Stimulated activated CD4-positive, alpha-beta T cell treated with anti-CD3 and anti-CD28 coated beads, Interleukin-1b, Interleukin-23, amount 100 ng/mL, for 48 hours (primary cell): ENCODE results near the gene ST3GAL4.
"Not testable (repeated sequence)": the region's sequence is repeated elsewhere in the genome, so short reads cannot be mapped to it uniquely, and the experiment has no call there.

ENCODE experiments used
- DNase-seq: peaks from one replicate; pipeline ENCODE4 v3.0.0-alpha.2; 2020

Gene ST3GAL4

GRCh38 chr11:126355324-126355925, at the start of gene ST3GAL4:
Gene ST3GAL4 (plus strand): TSS chr11:126355686. CDS start chr11:126406156, 50,470 bp downstream.
- peak; percentile 67 for DNase-seq

GRCh38 chr11:126305699-126306098, 49.8 kb upstream of the ST3GAL4 start:
- peak; percentile 52 for DNase-seq

GRCh38 chr11:126307706-126308105, 47.8 kb upstream of the ST3GAL4 start:
- no peak for DNase-seq

- DNase-seq: no peak
Observed at GRCh38 chr11:126308271-126308671, 47.2 kb upstream of the ST3GAL4 start.

GRCh38 chr11:126308771-126309170, 46.7 kb upstream of the ST3GAL4 start:
- DNase-seq: not testable (repeated sequence)

GRCh38 chr11:126310200-126310991, 45.1 kb upstream of the ST3GAL4 start:
- DNase-seq: peak; percentile 55

GRCh38 chr11:126310992-126311310, 44.5 kb upstream of the ST3GAL4 start:
- DNase-seq: no peak

- DNase-seq: no peak
Observed at GRCh38 chr11:126311401-126312291, 43.8 kb upstream of the ST3GAL4 start.

GRCh38 chr11:126312961-126313360, 42.5 kb upstream of the ST3GAL4 start:
- no peak for DNase-seq

GRCh38 chr11:126313826-126314225, 41.7 kb upstream of the ST3GAL4 start:
- no peak for DNase-seq

- no peak for DNase-seq
Observed at GRCh38 chr11:126317432-126317755, 38.1 kb upstream of the ST3GAL4 start.

- DNase-seq: peak; percentile 30
Observed at GRCh38 chr11:126317756-126318573, 37.5 kb upstream of the ST3GAL4 start.

- DNase-seq: peak; percentile 31
Observed at GRCh38 chr11:126318574-126319373, 36.7 kb upstream of the ST3GAL4 start.

GRCh38 chr11:126319374-126319740, 36.1 kb upstream of the ST3GAL4 start:
- no peak for DNase-seq

GRCh38 chr11:126322996-126323395, 32.5 kb upstream of the ST3GAL4 start:
- no peak for DNase-seq

GRCh38 chr11:126327281-126328000, 28.0 kb upstream of the ST3GAL4 start:
- DNase-seq: no peak

- no peak for DNase-seq
Observed at GRCh38 chr11:126328001-126328390, 27.5 kb upstream of the ST3GAL4 start.

- DNase-seq: no peak
Observed at GRCh38 chr11:126328444-126328843, 27.0 kb upstream of the ST3GAL4 start.

GRCh38 chr11:126328938-126329643, 26.4 kb upstream of the ST3GAL4 start:
- DNase-seq: no peak

GRCh38 chr11:126329644-126330211, 25.8 kb upstream of the ST3GAL4 start:
- no peak for DNase-seq
